Heart right ventricle (tissue), 16 donors: ENCODE measurements around the gene IL17B. TPM values are rescaled to one million over a fixed set of nuclear protein-coding genes. Genes with fewer than 3 reads are reported as not detected.

ENCODE experiments used
- ATAC-seq, 8 donors: fragments of 200-7000 bp; cut with Tn5 transposase; one replicate each; pipeline ENCODE4 v1.9.1; 2020; ENCODE audit warnings: mild to moderate bottlenecking in 8 of 8, moderate library complexity in 8 of 8, moderate number of reproducible peaks in 1 of 8
- DNase-seq, 2 donors: peaks; one replicate each; pipeline ENCODE4 v3.0.0-alpha.2; 2020
- H3K27ac ChIP-seq, 10 donors: fragments of 200-600 bp; sonication (generic) in 2 of 10; one replicate each; pipeline versions ENCODE4 v1.5.0 to v1.8.0; 2020 to 2022; ENCODE audit warnings: mild to moderate bottlenecking in 3 of 10
- H3K27me3 ChIP-seq, 7 donors: fragments of 200-600 bp; one replicate each; pipeline ENCODE4 v1.8.0; 2021 to 2022; ENCODE audit warnings: mild to moderate bottlenecking in 2 of 7
- H3K36me3 ChIP-seq, 9 donors: fragments of 200-600 bp; sonication (generic) in 1 of 9; one replicate each; pipeline versions ENCODE4 v1.5.0 to v1.8.0; 2020 to 2022; ENCODE audit warnings: mild to moderate bottlenecking in 2 of 9
- H3K4me1 ChIP-seq, 9 donors: fragments of 200-600 bp; sonication (generic) in 1 of 9; one replicate each; pipeline versions ENCODE4 v1.5.0 to v1.8.0; 2020 to 2022; ENCODE audit warnings: mild to moderate bottlenecking in 4 of 9
- H3K4me3 ChIP-seq, 10 donors: fragments of 200-600 bp; sonication (generic) in 2 of 10; one replicate each; pipeline versions ENCODE4 v1.5.0 to v1.8.0; 2020 to 2022; ENCODE audit warnings: mild to moderate bottlenecking in 7 of 10, moderate library complexity in 2 of 10
- H3K9me3 ChIP-seq, 11 donors: fragments of 200-600 bp in 10 of 11; sonication (generic) in 2 of 11; one replicate each; pipeline versions ENCODE4 v1.5.0 to v1.8.0; 2013 to 2022; ENCODE audit warnings: mild to moderate bottlenecking in 2 of 11, control low read depth in 1 of 11, moderate library complexity in 1 of 11
- WGBS, 2 donors: extraction: QIAGEN DNeasy Blood & Tissue Kit; methylation state at CpG; one replicate each; pipeline ENCODE4 v1.1.7; 2013; ENCODE audit warnings: inconsistent platforms in 1 of 2; 5-methylcytosine and 5-hydroxymethylcytosine counted together
- intact Hi-C, 10 donors: fragments of 100-400 bp; cut with DNase I; formaldehyde crosslinking; loops; one replicate each; pipeline versions ENCODE4 v1.11.1 to v1.14.2; 2022
- polyA plus RNA-seq, 2 donors: library from polyadenylated mRNA; stranded (reverse); fragments of 200-250 nt; gene quantifications; one replicate each; pipeline ENCODE4 v1.2.3, GENCODE V29; 2013
- total RNA-seq, 10 donors: library from RNA; stranded (reverse); fragmentation: NEBNext Ultra II Directional in 3 of 10; extraction: Animal tissue kit (Norgen Biotek cat#: 25700) in 3 of 10; gene quantifications; one replicate each; pipeline versions ENCODE4 v1.2.1 to v1.2.4, GENCODE V29; 2021 to 2023
- TF ChIP-seq, protein P1 (sequence below), 9 donors: fragments of 200-600 bp; sonication (generic) in 2 of 9; IDR thresholded peaks; one replicate each; pipeline versions ENCODE4 v1.5.0 to v1.8.0; 2021 to 2022; ENCODE audit warnings: antibody characterized with exemption in 9 of 9, mild to moderate bottlenecking in 5 of 9, moderate library complexity in 1 of 9
- donor health status: Arrhythmogenic right ventricular cardiomyopathy.
- donor health status: ischemic (EF 13 %, LVEDD 7.1; RV severe dilation, severe dysfunction).
- donor health status: healthy with polysubstance abuse.
- donor health status: DM: no; HTN: yes; CAD: no.
- donor health status: DM: no; HTN: no; CAD: no.
- donor health status: ischemic (EF 25% LVEDD 6.9; RV normal size, moderate dysfunction).
- donor health status: ischemic (EF 25% LVEDD 5.7; RV mildly dilated, moderate dysfunction).
- donor health status: healthy.
- donor health status: DM: yes; HTN: yes; CAD: no.
- donor health status: Ischemic cardiomyopathy.
- donor health status: ischemic (EF 35%, LVEDD 5.7; RV mildly dilated, moderate dysfunction).
- donor health status: nonischemic (EF 11% LVEDD 7.7; RV severe dilation, severe dysfunction).
- donor health status: DM: yes; HTN: yes; CAD: no.
- donor health status: PGD.
- donor health status: ischemic (EF 29% LVEDD 5.4; RV normal size, mild dysfunction).
- donor health status: nonischemic (EF 23%, LVEDD 6.1; RV moderate dilation, normal function).

IL17B gene
- total and polyA plus RNA-seq, 12 donors = 0.44 to 0.83 (median 0.57) TPM; not detected in 9

DNA sequence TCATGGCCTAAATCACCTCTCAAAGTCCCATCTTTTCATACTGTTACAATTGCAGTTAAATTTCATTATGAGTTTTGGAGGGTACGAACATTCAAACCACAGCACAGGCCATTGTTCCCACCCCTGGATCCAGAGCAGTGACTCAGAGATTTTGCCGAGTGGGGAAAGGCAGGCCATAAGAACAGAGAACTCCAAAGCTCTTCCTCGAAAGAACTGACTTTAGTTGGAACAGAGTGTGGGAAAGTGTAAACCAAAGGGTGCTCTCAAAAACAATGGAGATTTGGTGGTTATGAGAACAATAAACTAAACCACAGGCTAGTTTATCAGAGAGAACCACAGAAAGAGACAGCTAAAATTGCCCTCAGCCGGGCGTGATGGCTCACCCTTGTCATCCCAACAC lies 53.2 kb downstream of the IL17B start:
- H3K36me3 ChIP-seq = peaks cover 0 to 100% (median 52%) of the 10 kb centered on the region in 9 donors
- TF ChIP-seq, protein P1, sequence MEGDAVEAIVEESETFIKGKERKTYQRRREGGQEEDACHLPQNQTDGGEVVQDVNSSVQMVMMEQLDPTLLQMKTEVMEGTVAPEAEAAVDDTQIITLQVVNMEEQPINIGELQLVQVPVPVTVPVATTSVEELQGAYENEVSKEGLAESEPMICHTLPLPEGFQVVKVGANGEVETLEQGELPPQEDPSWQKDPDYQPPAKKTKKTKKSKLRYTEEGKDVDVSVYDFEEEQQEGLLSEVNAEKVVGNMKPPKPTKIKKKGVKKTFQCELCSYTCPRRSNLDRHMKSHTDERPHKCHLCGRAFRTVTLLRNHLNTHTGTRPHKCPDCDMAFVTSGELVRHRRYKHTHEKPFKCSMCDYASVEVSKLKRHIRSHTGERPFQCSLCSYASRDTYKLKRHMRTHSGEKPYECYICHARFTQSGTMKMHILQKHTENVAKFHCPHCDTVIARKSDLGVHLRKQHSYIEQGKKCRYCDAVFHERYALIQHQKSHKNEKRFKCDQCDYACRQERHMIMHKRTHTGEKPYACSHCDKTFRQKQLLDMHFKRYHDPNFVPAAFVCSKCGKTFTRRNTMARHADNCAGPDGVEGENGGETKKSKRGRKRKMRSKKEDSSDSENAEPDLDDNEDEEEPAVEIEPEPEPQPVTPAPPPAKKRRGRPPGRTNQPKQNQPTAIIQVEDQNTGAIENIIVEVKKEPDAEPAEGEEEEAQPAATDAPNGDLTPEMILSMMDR (IDR thresholded peaks at IDR 0.05) = no peak
- intact Hi-C loops = no loop called here
- 89 to 93% methylated on average over 5 of the region's 5 CpGs for WGBS, 2 donors
- H3K27ac ChIP-seq = peak overlapping the region in 3 of 10 donors; percentile 10 to 52 (median 20)
- H3K4me1 ChIP-seq = peaks cover 3 to 42% (median 27%) of the 10 kb centered on the region in 9 donors
- H3K9me3 ChIP-seq = no peaks in the 10 kb centered on the region
- ATAC-seq (no peak), DNase-seq (no peak)
- no peaks in the 10 kb centered on the region for H3K27me3 ChIP-seq
- H3K4me3 ChIP-seq = no peak overlapping the region

DNA sequence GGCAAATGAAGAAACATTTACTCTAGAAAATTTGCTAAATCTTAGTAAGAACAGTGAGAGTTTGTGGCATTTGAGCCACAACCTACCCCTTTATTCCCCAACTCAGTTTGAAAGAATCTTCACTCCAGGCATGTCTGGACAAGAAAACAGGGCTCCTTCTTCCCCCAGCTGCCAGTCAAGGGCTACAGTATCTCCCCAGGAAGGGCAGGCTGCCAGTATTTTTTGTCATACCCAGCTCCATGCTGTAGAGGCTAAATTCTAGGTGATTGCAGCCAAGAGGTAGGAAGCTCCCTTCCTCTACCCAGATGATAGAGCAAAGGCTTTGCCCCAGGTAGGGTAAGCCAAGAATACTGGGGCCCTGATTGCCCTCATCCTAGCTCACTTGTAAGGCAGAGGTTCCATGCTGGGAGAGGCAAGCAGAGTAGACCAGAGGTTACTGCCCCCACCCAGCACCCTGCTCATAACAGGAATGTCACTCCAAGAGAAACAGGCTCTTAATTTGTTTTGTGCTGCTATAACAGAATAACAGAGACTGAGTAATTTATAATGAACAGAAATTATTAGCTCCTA lies 53.8 kb downstream of the IL17B start:
- DNase-seq = peak in 1 of 2 donors; percentile 50
- peaks cover 0 to 99% (median 48%) of the 10 kb centered on the region in 9 donors for H3K36me3 ChIP-seq

DNA sequence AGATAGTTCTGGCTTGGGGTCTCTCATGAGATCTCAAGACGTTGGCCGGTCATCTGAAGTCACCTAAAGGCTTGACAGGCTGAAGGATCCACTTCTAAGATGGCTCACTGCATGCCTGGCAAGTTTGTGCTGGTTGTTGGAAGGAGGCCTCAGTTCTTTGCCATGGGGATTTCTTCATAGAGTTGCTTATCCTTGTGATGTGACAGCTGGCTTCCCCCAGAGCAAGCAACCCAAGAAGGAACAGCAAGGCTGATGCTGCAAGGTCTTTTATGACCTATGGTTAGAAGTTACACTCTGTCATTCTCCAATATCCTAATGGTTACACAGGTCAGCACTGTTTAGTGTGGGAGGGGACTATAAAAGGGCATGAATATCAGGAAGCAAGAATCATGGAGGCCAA lies 54.5 kb downstream of the IL17B start:
- H3K4me1 ChIP-seq = peaks cover 3 to 54% (median 38%) of the 10 kb centered on the region in 9 donors
- WGBS, 2 donors = 80 to 81% methylated on average over 2 of the region's 2 CpGs
- no peaks in the 10 kb centered on the region for H3K9me3 ChIP-seq
- H3K27me3 ChIP-seq = no peaks in the 10 kb centered on the region
- intact Hi-C loops = loop anchor here in 2 of 10 donors (5.0 kb wide), 2 partner anchors 33 to 38 kb away; partner anchors contain the start of gene PCYOX1L (in 1 of the 2)
- TF ChIP-seq, protein P1 (IDR thresholded peaks at IDR 0.05) = no peak
- no peak overlapping the region for H3K4me3 ChIP-seq
- H3K36me3 ChIP-seq = peaks cover 0 to 99% (median 46%) of the 10 kb centered on the region in 9 donors
- no peak for DNase-seq
- H3K27ac ChIP-seq = peak overlapping the region in 7 of 10 donors; percentile 14 to 70 (median 38)
- no peak for ATAC-seq

More for the DNA sequence above, 53.8 kb downstream of the IL17B start:
- ATAC-seq = peak in 1 of 8 donors; percentile 33
- peak overlapping the region in 6 of 10 donors; percentile 14 to 60 (median 35) for H3K27ac ChIP-seq
- peaks cover 3 to 48% (median 34%) of the 10 kb centered on the region in 9 donors for H3K4me1 ChIP-seq
- intact Hi-C loops = no loop called here
- TF ChIP-seq, protein P1 (IDR thresholded peaks at IDR 0.05) = no peak
- no peaks in the 10 kb centered on the region for H3K27me3 ChIP-seq
- H3K9me3 ChIP-seq = no peaks in the 10 kb centered on the region
- no peak overlapping the region for H3K4me3 ChIP-seq

Other genes starting within 250 kb of the IL17B start
- 100 to 1,000 TPM in 7 of 10 donors, 10 to 100 TPM in 3; 66.8 to 189 (median 106) TPM for gene ABLIM3, start 237.8 kb downstream of the IL17B start, total RNA-seq
- gene ABLIM3, start 237.8 kb downstream of the IL17B start, polyA plus RNA-seq = 10 to 100 TPM; 53.6 to 54.1 TPM
- gene AFAP1L1, start 107.4 kb downstream of the IL17B start, total RNA-seq = 10 to 100 TPM; 30.3 to 61.6 (median 47.2) TPM
- gene AFAP1L1, start 107.4 kb downstream of the IL17B start, polyA plus RNA-seq = 10 to 100 TPM; 35.6 to 35.9 TPM
- gene GRPEL2, start 33.8 kb downstream of the IL17B start, total RNA-seq = 10 to 100 TPM in 6 of 10 donors, 1 to 10 TPM in 4; 8.1 to 13.4 (median 10.2) TPM
- 1 to 10 TPM; 4.8 to 9.5 TPM for gene GRPEL2, start 33.8 kb downstream of the IL17B start, polyA plus RNA-seq
- 1 to 10 TPM; 2.6 to 5.5 (median 4.0) TPM for gene PCYOX1L, start 21.2 kb downstream of the IL17B start, total RNA-seq
- gene PCYOX1L, start 21.2 kb downstream of the IL17B start, polyA plus RNA-seq = 1 to 10 TPM; 4.5 to 6.2 TPM
- gene CSNK1A1, start 172.1 kb upstream of the IL17B start, total RNA-seq = 100 to 1,000 TPM; 174 to 363 (median 224) TPM
- 10 to 100 TPM; 47.9 to 76.0 TPM for gene CSNK1A1, start 172.1 kb upstream of the IL17B start, polyA plus RNA-seq
- gene ARHGEF37, start 202.2 kb upstream of the IL17B start, total RNA-seq = 10 to 100 TPM; 13.1 to 31.8 (median 18.3) TPM
- 10 to 100 TPM in 1 of 2 donors, 1 to 10 TPM in 1; 4.5 to 10.1 TPM for gene ARHGEF37, start 202.2 kb upstream of the IL17B start, polyA plus RNA-seq